ENCODE results near the gene MMS19.
A peak's percentile ranks its signal among the peaks of the same experiment; 100 is the strongest.

The MMS19 gene

DNA sequence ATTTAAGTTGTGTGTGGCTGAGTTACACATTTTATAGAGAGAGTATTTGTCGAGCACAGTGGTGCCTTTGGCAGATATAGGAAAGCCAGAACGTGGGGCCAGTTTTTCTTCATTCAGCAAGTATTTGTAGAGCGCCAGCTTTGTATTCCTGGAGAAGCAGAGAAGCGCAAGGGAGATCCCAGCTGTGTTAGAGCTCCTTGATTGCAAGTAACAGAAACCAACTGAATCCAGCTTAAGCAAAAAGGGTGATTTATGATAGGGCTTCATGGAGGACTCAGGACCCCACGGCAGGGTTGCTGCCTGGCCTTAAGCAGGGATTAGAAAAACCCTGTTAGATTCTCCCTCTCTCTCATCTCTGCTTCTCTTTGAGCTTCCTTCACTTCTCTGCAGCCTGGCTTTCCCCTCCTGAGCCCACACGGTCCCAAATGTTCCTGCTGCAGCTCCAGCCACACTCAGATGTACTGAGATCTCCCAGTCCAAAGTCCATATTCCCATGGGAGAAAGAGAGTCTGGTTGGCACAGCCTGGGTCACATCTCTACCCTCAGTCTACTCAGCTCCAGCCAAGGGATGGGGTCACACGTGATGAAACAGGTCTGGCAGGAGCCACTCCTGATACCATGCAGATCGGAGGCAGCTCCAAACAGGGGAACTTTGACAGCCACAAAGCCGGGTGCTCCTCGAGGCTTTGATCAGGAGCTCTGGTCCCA is 17.2 kb upstream of the MMS19 start:
- POLR2A ChIA-PET (ENCODE audit: low non-redundant PET), result interaction anchor here (1.1 kb wide), 1 partner anchor 16 kb away, joined by 3 read pairs; the partner anchor contains the start of gene UBTD1
- no peak for DNase-seq (ENCODE audit: low spot score)
- CTCF ChIA-PET, result interaction anchor here (0.6 kb wide), 1 partner anchor 50 kb away, joined by 4 read pairs; no protein-coding TSS in a partner anchor
- TF ChIP-seq, protein P1, sequence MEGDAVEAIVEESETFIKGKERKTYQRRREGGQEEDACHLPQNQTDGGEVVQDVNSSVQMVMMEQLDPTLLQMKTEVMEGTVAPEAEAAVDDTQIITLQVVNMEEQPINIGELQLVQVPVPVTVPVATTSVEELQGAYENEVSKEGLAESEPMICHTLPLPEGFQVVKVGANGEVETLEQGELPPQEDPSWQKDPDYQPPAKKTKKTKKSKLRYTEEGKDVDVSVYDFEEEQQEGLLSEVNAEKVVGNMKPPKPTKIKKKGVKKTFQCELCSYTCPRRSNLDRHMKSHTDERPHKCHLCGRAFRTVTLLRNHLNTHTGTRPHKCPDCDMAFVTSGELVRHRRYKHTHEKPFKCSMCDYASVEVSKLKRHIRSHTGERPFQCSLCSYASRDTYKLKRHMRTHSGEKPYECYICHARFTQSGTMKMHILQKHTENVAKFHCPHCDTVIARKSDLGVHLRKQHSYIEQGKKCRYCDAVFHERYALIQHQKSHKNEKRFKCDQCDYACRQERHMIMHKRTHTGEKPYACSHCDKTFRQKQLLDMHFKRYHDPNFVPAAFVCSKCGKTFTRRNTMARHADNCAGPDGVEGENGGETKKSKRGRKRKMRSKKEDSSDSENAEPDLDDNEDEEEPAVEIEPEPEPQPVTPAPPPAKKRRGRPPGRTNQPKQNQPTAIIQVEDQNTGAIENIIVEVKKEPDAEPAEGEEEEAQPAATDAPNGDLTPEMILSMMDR (conservative IDR thresholded peaks at IDR 0.05; ENCODE audit: low read depth), result no peak
- peak overlapping the region; percentile 11; the same call in 1 of the 2 replicates for H3K27ac ChIP-seq

DNA sequence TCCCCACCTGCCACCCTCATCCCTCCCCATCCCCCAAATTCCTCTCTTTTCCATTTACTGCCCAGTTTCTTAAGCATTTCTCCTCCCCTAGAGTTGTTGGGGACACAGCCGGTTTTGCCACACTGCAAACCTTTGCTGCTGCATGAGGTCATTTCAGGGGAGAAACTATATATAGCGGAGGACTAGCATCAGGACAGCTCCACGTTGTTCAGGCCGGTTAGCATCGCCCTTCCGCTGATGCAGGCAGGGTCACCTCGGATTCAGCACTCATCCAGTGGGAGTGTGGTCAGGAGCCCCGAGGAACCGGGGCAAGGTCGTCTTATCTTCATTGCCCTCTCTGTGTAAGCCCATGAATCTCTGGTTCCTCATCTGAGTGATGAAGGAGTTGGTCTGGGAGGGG is 16.1 kb upstream of the MMS19 start:
- DNase-seq (ENCODE audit: low spot score), result no peak
- POLR2A ChIA-PET (ENCODE audit: low non-redundant PET), result interaction anchor here (0.6 kb wide), 1 partner anchor 17 kb away, joined by 3 read pairs; no protein-coding TSS in a partner anchor
- CTCF ChIA-PET, result no interaction called here
- no peak overlapping the region for H3K27ac ChIP-seq
- TF ChIP-seq, protein P1 (conservative IDR thresholded peaks at IDR 0.05; ENCODE audit: low read depth), result no peak

DNA sequence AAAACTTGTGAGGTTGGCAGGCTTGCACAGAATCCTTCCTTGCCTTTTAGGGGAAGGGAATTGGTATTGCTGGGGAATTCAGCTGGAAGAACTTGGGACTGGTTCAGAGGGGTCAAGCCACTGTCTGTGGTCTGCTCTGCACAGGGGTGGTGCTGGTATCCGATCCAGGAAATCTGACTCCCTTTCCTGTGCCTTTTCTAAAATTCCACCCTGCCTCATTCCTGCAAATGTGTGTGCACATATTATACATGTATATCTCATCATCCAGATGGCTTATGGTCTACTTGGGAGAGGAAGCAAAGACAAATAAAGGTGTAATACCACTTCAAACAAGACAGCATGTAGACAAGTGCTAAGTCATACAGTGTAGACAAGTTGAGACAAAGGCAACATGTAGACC is 14.8 kb upstream of the MMS19 start:
- DNase-seq (ENCODE audit: low spot score), result no peak
- H3K27ac ChIP-seq, result no peak overlapping the region
- ChIA-PET CTCF (no interaction called here), POLR2A (ENCODE audit: low non-redundant PET) (no interaction called here)
- TF ChIP-seq, protein P1 (conservative IDR thresholded peaks at IDR 0.05; ENCODE audit: low read depth), result no peak

DNA sequence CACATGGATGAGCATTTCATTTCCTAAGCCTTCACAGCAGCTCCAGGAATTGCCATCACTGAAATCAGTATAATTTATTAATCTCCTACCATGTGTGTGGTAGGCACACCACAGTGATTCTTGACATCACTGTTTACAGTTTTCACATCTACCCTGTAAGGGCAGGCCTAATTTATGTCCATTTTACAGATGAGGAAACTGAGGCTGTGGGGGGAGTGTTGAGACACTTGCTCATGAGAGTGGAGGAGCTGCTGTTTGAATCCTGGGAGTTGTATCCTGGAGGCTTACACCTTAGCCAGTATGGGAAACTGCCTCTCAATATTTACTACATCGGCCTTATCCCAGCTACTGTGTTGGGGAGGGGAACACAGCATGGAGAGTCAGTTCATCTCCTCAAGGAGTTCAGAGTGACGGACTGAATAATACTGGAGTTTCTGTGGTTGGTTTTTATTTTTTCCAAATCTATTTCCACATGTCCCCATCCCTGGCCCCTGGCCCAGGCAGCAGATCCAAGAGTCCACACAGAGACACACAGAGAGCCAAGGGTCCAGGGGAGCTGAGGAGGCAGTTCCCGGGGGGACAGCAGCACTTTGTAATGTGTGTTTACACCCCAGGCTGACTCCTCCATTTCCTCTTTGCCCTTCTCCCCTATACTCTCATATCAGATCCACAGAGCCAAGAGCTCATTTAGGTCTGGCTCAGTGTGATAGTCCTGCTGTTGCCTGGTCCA is 13.7 kb upstream of the MMS19 start:
- CTCF ChIA-PET, result interaction anchor here (0.6 kb wide), 1 partner anchor 42 kb away, joined by 3 read pairs; no protein-coding TSS in a partner anchor
- POLR2A ChIA-PET (ENCODE audit: low non-redundant PET), result interaction anchor here (0.6 kb wide), 1 partner anchor 165 kb away, joined by 3 read pairs; no protein-coding TSS in a partner anchor
- no peak for DNase-seq (ENCODE audit: low spot score)
- TF ChIP-seq, protein P1 (conservative IDR thresholded peaks at IDR 0.05; ENCODE audit: low read depth), result no peak
- no peak overlapping the region for H3K27ac ChIP-seq

DNA sequence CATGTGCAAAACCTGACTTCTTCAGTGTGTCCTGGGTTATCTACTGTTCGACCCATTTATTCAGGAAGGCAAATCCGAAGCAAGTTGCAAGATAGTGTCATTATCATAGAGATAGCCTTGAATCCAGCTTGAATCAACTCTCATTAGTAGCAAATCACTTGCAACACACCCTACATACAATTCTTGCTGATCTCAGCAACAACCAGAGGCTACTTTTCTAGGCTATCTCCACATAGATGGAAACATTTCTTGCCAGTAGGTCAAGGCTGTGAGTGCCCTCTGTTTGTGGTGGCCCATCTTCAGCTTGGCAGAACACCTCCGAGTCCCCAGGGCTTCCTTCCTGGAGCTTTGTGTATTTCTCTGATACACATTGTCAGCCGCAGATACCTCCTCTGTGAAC is 12.5 kb upstream of the MMS19 start:
- no peak overlapping the region for H3K27ac ChIP-seq
- TF ChIP-seq, protein P1 (conservative IDR thresholded peaks at IDR 0.05; ENCODE audit: low read depth), result no peak
- no peak for DNase-seq (ENCODE audit: low spot score)
- ChIA-PET POLR2A (ENCODE audit: low non-redundant PET) (no interaction called here), CTCF (no interaction called here)

DNA sequence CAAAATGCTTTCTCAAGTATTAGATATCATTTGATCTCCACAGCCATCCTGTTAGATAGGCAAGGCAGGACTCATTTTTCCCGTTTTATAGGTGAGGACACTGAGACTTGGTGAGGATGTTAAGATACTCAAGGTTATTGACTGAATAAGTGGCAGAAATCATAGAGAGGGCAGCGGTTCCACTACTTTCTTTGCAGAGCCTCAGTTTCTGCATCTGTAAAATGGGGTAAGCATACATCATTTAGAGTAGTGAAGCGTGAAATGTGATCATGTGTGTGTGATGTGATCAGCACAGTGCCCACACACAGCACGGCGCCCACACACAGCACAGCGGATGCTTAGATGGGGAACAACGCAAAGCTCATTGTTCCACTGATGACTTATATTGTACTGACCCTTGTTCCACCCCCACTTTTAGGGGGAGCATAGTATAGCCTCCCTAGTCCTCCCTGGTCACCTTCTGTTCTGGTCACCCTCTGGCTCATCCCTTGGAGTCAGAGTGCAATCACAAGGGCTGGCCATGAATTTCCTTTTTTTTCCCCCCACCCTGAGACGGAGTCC is 11.0 kb upstream of the MMS19 start:
- no peak for DNase-seq (ENCODE audit: low spot score)
- TF ChIP-seq, protein P1 (conservative IDR thresholded peaks at IDR 0.05; ENCODE audit: low read depth), result no peak
- no peak overlapping the region for H3K27ac ChIP-seq
- ChIA-PET POLR2A (ENCODE audit: low non-redundant PET) (no interaction called here), CTCF (no interaction called here)
